ENCODE measurements around the gene ZNF438.

DNA sequence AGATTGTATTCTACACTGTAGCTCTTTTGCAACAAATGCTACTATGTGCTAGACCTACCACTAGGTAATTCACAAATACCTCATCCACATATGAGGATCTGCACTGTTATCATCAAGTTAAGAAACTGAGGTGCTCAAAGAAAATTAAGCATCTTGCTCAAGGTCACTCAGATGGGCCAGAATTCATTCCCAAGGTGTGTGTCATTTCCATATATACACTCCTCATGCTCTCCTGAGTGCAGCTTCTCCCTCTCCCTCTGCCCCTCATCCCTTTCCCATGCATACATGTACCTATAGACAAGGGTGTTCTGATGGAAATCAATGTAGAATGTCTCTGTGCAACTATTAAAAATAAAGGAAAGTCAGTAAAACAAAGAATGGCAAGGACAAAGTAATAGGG is 146.2 kb downstream of the ZNF438 start:
- TF ChIP-seq, protein P1, sequence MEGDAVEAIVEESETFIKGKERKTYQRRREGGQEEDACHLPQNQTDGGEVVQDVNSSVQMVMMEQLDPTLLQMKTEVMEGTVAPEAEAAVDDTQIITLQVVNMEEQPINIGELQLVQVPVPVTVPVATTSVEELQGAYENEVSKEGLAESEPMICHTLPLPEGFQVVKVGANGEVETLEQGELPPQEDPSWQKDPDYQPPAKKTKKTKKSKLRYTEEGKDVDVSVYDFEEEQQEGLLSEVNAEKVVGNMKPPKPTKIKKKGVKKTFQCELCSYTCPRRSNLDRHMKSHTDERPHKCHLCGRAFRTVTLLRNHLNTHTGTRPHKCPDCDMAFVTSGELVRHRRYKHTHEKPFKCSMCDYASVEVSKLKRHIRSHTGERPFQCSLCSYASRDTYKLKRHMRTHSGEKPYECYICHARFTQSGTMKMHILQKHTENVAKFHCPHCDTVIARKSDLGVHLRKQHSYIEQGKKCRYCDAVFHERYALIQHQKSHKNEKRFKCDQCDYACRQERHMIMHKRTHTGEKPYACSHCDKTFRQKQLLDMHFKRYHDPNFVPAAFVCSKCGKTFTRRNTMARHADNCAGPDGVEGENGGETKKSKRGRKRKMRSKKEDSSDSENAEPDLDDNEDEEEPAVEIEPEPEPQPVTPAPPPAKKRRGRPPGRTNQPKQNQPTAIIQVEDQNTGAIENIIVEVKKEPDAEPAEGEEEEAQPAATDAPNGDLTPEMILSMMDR (IDR thresholded peaks at IDR 0.05; ENCODE audit: insufficient read depth, low read length) = no peak
- no peak for TF ChIP-seq POLR2AphosphoS5 (IDR thresholded peaks at IDR 0.05; ENCODE audit: low read depth)
- TF ChIP-seq, protein P2, sequence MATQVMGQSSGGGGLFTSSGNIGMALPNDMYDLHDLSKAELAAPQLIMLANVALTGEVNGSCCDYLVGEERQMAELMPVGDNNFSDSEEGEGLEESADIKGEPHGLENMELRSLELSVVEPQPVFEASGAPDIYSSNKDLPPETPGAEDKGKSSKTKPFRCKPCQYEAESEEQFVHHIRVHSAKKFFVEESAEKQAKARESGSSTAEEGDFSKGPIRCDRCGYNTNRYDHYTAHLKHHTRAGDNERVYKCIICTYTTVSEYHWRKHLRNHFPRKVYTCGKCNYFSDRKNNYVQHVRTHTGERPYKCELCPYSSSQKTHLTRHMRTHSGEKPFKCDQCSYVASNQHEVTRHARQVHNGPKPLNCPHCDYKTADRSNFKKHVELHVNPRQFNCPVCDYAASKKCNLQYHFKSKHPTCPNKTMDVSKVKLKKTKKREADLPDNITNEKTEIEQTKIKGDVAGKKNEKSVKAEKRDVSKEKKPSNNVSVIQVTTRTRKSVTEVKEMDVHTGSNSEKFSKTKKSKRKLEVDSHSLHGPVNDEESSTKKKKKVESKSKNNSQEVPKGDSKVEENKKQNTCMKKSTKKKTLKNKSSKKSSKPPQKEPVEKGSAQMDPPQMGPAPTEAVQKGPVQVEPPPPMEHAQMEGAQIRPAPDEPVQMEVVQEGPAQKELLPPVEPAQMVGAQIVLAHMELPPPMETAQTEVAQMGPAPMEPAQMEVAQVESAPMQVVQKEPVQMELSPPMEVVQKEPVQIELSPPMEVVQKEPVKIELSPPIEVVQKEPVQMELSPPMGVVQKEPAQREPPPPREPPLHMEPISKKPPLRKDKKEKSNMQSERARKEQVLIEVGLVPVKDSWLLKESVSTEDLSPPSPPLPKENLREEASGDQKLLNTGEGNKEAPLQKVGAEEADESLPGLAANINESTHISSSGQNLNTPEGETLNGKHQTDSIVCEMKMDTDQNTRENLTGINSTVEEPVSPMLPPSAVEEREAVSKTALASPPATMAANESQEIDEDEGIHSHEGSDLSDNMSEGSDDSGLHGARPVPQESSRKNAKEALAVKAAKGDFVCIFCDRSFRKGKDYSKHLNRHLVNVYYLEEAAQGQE (IDR thresholded peaks at IDR 0.05; ENCODE audit: insufficient replicate concordance, low read depth) = no peak
- TF ChIP-seq SPI1 (IDR thresholded peaks at IDR 0.05; ENCODE audit: borderline replicate concordance, low read depth) = no peak
- no peak for TF ChIP-seq GABPA (IDR thresholded peaks at IDR 0.05; ENCODE audit: low read depth)
